SK-N-MC (cell line): ENCODE results near the gene AKR1C3.

Experiments used
- EZH2 ChIP-seq: fragments of 200-600 bp; sonication (generic); IDR thresholded peaks from one replicate; pipeline ENCODE4 v1.6.1; 2017; ENCODE audit warnings: antibody characterized with exemption
- FOXP2 ChIP-seq: optimal IDR thresholded peaks from 2 replicates; pipeline ENCODE3; 2011; ENCODE audit warnings: mild to moderate bottlenecking, moderate library complexity; ENCODE audit not compliant: insufficient read depth; ENCODE audit errors: extremely low read length, control extremely low read depth
- POLR2AphosphoS5 ChIP-seq: IDR thresholded peaks from 2 replicates; pipeline ENCODE4 v1.6.1; 2012; ENCODE audit warnings: mild to moderate bottlenecking, low read depth, low read length, borderline replicate concordance

DNA sequence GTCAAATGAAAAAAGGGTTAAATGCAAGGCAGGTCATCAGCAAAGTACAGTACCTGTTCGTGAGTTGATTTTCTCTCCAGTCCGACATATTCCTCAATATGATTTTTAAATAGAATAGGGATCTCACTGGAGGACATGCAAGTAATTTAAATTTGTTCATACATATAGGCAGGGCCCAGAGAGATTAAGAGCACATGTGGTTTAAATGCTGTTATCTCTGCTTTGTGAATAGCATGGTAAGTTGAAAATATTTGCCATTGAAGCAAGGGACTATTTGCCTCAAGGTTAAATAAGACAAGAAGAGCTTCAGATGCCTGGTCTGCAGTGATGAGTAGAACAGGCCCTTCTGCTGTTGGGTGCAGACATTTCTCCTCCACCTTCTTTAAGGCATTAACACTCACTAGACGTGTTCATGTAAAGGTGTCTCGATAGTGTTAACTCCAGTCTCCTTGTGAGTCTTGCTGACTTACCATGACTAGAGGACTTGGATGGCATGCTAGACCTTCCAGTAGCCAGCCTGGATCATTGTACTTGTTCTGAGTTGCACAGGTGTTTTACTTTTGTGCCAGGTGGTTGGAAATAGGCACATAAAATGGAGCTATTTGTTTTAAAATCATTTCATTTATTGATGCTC, 15.6 kb upstream of the AKR1C3 start:
- TF ChIP-seq EZH2 (no peak), POLR2AphosphoS5 (no peak), FOXP2 (no peak)
